Lower lobe of right lung (tissue), 2 donors: ENCODE measurements around the gene BICDL2. TPM values are rescaled to one million over a fixed set of nuclear protein-coding genes. Genes with fewer than 3 reads are reported as not detected.

Source experiments
- ATAC-seq, 2 donors: fragments of 200-7000 bp; cut with Tn5 transposase; one replicate each; pipeline ENCODE4 v1.9.1; 2020 to 2022; ENCODE audit warnings: mild to moderate bottlenecking in 2 of 2, moderate library complexity in 2 of 2
- DNase-seq: peaks from one replicate; pipeline ENCODE4 v3.0.0-alpha.2; 2020
- H3K27ac ChIP-seq: fragments of 200-600 bp; one replicate; pipeline ENCODE4 v1.8.0; 2022
- H3K27me3 ChIP-seq: fragments of 200-600 bp; one replicate; pipeline ENCODE4 v1.8.0; 2022; ENCODE audit warnings: low read depth
- H3K36me3 ChIP-seq: fragments of 200-600 bp; one replicate; pipeline ENCODE4 v1.8.0; 2022; ENCODE audit warnings: mild to moderate bottlenecking
- H3K4me1 ChIP-seq: fragments of 200-600 bp; one replicate; pipeline ENCODE4 v1.8.0; 2022
- H3K4me3 ChIP-seq: fragments of 200-600 bp; one replicate; pipeline ENCODE4 v1.8.0; 2022; ENCODE audit warnings: mild to moderate bottlenecking
- H3K9me3 ChIP-seq: fragments of 200-600 bp; one replicate; pipeline ENCODE4 v1.8.0; 2022
- CTCF ChIP-seq: fragments of 200-600 bp; IDR thresholded peaks from one replicate; pipeline ENCODE4 v1.8.0; 2022; ENCODE audit warnings: antibody characterized with exemption, mild to moderate bottlenecking
- intact Hi-C: fragments of 100-400 bp; cut with DNase I; formaldehyde crosslinking; loops from one replicate; pipeline ENCODE4 v1.11.0; 2022
- total RNA-seq: library from RNA; stranded (reverse); fragmentation: NEBNext Ultra II Directional; extraction: Animal tissue kit (Norgen Biotek cat#: 25700); gene quantifications from one replicate; pipeline ENCODE4 v1.2.1, GENCODE V29; 2021
- donor health status: DM: no; HTN: yes; CAD: no; lungs with severe emphysema.

The BICDL2 gene
- total RNA-seq, 1 donor from 2014 or later, result 19.5 TPM

- DNase-seq (no peak), ATAC-seq (no peak)
- Histone ChIP-seq H3K9me3 (no peaks in the 10 kb centered on the region), H3K4me3 (no peak overlapping the region), H3K27me3 (peaks cover 86% of the 10 kb centered on the region), H3K4me1 (peaks cover 21% of the 10 kb centered on the region), H3K27ac (no peak overlapping the region), H3K36me3 (no peaks in the 10 kb centered on the region)
- TF ChIP-seq CTCF, result no peak
- intact Hi-C loops, result no loop called here
These were observed 5.6 kb upstream of the BICDL2 start for GRCh38 chr16:3042376-3042775.

DNA sequence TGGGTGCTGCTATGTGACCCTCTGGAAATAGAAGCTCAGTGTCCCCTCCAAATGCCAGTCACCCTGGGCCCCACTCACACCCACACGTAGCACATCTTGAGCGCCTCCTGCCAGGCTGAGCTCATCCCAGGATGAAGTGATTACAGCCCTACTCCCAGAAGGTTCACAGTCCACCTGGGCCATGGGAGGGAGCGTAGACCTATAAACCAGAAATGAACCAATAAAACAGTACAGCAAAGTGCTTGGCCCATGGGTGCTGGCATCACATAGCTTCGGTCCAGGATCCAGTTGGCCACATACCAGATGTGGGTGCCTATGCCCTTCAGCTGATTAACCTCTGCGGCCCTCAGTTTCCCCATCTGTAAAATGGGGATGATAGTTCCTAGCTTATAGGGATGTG, 2.2 kb upstream of the BICDL2 start:
- Histone ChIP-seq H3K4me3 (no peak overlapping the region), H3K4me1 (peaks cover 11% of the 10 kb centered on the region), H3K27ac (no peak overlapping the region), H3K36me3 (no peaks in the 10 kb centered on the region), H3K27me3 (peaks cover 85% of the 10 kb centered on the region), H3K9me3 (no peaks in the 10 kb centered on the region)
- DNase-seq (no peak), ATAC-seq (no peak)
- no peak for TF ChIP-seq CTCF
- intact Hi-C loops, result no loop called here

DNA sequence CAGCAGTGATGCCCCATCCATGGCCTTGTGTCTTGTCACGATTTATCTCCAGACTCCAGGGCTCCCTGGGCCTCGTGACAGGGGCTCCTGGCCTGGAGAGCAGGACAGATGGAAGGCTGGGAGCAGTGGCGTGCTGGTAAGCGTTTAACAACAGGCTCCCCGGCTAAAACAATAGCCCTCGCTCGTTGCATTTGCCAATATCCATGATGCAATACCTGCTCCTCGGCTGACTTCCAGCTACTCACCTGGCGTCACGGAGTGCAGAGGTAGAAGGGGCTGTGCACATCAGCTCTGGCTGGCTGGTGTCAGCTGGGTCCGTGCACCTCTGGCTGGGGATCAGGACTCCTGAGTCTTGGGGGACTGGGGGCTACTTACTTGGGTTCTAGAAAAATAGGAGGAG, 1.5 kb upstream of the BICDL2 start:
- Histone ChIP-seq H3K36me3 (no peaks in the 10 kb centered on the region), H3K4me3 (no peak overlapping the region), H3K9me3 (no peaks in the 10 kb centered on the region), H3K27me3 (peaks cover 83% of the 10 kb centered on the region), H3K4me1 (peaks cover 11% of the 10 kb centered on the region), H3K27ac (no peak overlapping the region)
- intact Hi-C loops, result no loop called here
- ATAC-seq, result peak in 1 of 2 donors; percentile 48
- TF ChIP-seq CTCF, result no peak
- no peak for DNase-seq

GRCh38 chr16:3035972-3036725, 595 bp downstream of the BICDL2 start:
- H3K27me3 ChIP-seq, result peaks cover 89% of the 10 kb centered on the region
- ATAC-seq (peak; percentile 61 to 72), DNase-seq (peak; percentile 71)
- TF ChIP-seq CTCF, result no peak
- H3K27ac ChIP-seq, result peak overlapping the region; percentile 60
- H3K4me1 ChIP-seq, result peaks cover 11% of the 10 kb centered on the region
- H3K36me3 ChIP-seq, result no peaks in the 10 kb centered on the region
- H3K9me3 ChIP-seq, result no peaks in the 10 kb centered on the region
- peak overlapping the region; percentile 48 for H3K4me3 ChIP-seq
- intact Hi-C loops, result no loop called here

GRCh38 chr16:3035289-3035971, 1.3 kb downstream of the BICDL2 start:
- no peaks in the 10 kb centered on the region for H3K9me3 ChIP-seq
- peaks cover 89% of the 10 kb centered on the region for H3K27me3 ChIP-seq
- peak overlapping the region; percentile 48 for H3K4me3 ChIP-seq

More at GRCh38 chr16:3035289-3035971, 1.3 kb downstream of the BICDL2 start:
- Histone ChIP-seq H3K27ac (no peak overlapping the region), H3K4me1 (peaks cover 11% of the 10 kb centered on the region), H3K36me3 (no peaks in the 10 kb centered on the region)
- intact Hi-C loops, result no loop called here
- DNase-seq, result no peak
- no peak for ATAC-seq
- TF ChIP-seq CTCF, result no peak
